D341Med (cell line): ENCODE results near the gene SPIRE1.

Experiments used
- DNase-seq: peaks from one replicate; pipeline ENCODE4 v3.0.0; 2012; ENCODE audit warnings: low spot score

SPIRE1 gene

DNA sequence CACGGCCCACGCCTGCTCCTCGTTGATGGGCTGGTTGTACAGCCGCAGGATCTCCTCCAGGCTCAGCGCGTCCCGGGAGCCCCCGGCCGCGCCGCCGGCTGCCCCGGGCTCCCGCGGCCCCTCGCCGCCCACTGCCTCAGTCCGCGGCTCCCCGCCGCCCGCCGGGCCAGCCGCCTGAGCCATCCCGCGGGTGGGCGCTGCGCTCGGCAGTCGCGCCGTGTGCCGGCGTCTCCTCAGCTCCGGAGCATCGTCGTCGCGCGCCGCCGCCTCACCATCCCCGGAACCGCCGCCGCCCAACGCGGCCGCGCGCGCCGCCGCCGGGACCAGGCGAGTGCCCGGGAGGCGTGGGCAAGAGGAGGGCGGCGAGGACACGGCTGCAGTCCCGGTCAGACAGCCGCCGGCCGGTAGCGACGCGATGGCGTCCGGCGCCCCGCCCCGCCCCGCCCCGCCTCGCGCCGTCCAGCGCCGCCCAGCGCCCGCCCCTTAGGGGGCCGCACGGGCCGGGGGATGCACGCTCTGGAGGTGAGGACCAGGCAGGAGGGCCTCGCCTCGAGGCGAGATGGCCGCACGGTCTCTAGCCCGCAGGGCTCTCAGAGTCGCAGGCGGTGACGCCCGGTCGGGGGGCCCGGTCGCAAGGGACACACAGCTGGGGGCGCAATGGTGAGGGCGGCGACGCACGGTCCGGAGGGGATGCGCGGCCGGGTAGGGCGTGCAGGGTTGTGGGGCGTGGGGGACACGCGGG is at the start of gene SPIRE1:
Gene SPIRE1 (minus strand): TSS at position 424 of the 742 bp plus-strand sequence. CDS start 241 bp downstream, at position 183.
- peak; percentile 95 for DNase-seq

DNA sequence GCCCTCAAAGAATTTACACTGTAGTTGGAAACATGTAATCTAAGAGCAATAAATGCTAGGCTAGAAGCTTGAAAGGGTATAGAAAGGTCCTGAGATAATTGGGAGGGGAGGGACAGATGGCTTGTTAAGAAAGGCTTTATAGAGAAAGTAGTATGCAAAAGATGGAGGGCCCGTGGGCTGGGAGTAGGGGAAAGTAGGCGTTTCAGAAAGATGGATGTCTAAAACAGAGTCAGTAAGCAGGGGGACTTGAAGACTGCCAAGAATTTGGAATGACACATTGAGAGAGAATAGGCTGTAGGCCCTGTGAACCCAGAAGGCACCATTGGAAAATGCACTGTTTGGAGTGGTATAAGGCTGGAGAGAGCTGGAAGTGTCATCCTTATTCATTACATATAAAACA is 45.8 kb upstream of the SPIRE1 start:
- peak; percentile 61 for DNase-seq

DNA sequence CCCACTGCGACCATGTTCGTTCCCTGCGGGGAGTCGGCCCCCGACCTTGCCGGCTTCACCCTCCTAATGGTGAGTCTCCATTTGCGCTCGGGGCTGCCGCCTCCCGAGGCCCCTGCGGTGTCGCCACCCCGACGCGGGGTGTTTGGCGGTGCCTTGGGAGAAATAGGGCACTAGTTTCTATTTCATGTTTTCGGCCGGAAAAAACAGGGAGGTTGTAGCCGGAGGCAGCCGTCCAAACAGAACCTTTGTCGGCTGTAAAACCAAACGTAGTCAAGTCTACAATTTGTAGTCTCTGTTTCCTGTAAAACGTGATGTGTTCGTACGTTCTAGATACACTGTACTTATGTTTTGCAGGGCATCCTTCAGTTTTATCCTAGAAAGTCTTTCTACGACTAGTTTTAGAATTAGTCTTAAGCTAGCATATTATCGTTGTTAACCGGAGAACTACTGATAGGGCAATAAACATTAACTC is 45.2 kb upstream of the SPIRE1 start:
- no peak for DNase-seq

DNA sequence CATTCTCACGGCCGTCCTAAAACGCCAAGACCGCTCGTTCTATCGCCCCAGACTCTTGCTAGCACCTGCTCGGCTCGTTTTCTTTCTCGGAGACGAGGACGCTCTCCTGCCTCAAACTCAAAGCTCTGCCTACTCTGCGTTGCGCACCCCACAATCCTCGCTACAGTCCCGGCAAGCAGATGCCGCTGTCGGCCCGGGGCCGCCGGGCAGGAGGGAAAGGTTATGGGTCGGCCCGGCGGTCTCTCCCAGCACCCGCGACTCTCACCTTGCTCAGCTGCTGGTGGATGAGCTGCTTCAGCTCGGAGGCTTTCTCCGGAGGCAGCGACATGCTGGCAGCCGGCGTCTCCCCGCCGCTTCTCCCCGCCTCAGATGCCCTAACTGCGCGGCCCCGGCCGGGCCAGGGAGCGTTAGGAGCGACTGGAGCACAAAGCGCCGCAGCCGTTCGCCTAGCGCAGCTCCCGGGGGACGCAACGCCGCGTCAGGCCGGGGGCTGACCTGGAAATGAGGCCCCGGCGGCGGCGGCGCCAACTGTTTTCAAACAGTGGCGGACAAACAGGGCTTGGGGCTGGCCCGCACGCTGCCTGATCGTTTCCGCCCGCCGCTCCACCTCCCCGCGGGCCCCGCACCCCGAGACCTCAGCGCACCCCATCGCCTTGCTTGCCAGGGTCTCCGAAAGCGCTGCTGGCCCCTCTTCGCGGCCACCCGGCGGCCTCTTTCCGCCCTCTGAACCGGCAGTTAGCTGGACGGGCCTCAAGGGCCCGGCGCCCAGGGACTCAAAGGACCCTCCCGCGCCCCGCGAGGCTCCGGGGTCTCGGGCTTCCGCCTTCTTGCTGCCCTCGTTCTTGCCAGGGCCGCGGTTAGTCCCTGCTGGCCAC is 44.6 kb upstream of the SPIRE1 start, which contains the start of the genes CEP76 and PSMG2:
Gene CEP76 (minus strand): TSS at position 503 of the 875 bp plus-strand sequence. CDS start 175 bp downstream, at position 328.
Gene PSMG2 (plus strand): TSS at position 822 of the 875 bp plus-strand sequence. CDS start 66 bp downstream, outside the sequence.
- peak; percentile 99 for DNase-seq

DNA sequence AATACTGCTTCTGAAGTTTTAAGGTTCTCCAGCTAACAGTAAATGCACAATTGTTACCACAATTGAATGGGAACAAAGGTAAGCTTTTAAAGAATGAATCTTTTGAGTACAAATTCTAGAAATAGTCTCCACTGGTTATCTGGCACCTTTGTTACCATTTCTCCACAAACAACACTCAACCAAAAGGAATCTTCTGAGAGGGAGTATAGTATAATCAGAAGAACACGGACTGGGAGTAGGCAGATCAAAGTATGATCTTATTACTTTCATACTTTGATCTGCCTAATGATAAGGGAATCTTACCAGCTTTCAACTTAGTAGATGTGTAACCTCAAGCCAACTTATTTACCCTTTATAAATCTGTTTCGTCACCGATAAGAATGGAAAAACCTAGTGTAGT is 43.3 kb upstream of the SPIRE1 start:
- DNase-seq: no peak

DNA sequence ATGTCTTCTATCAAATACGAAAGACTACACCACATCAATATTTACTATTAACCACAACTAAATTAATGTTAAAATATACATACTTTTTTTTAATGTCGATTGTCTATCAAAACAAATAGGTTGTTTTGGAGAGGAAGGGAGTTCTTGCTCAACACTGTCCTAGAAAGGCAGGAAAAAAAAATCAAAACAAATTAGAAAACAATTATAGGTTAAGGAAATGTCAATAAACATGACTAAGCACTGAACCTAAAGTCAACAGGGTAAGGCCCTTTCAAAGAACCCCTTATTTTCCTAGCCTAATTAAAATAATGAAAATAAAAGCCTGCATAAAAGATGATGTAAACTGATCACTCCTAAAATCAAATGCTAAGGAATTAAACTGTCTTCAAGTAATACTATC is 41.8 kb upstream of the SPIRE1 start:
- DNase-seq: no peak

DNA sequence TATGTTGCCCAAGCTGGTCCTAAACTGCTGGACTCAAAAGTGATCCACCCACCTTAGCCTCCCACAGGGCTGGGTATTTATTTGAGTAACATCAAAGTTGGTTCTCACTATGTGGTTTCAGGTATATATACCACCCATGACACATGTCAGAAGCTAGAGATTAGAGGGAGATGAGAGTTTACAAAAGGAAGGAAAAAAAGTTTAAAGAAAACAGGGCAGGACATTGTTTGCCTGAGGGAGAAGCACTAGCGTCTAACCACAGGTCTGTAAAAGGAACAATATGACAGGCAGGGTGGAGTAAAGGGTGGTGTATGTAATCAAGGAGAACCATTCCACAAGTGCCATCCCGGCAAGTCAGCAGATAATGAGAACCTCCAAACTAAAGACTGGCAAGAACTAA is 36.1 kb upstream of the SPIRE1 start:
- no peak for DNase-seq

DNA sequence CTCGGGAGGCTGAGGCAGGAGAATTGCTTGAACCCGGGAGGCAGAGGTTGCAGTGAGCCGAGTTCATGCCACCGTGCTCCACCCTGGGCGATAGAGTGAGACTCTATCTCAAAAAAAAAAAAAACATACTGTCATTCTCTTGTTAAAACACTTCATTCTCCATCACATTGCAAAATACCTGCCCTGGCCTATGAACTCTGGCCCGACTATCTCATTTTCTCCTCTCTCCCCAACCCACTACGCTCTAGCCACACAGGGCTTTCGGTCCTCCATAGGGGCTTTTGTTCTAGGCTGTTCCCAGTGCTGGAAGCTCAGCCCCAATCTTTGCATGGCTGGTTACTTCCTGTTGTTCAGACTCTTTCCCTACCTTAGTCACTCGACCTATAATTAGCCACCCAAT is 34.3 kb upstream of the SPIRE1 start:
- no peak for DNase-seq

DNA sequence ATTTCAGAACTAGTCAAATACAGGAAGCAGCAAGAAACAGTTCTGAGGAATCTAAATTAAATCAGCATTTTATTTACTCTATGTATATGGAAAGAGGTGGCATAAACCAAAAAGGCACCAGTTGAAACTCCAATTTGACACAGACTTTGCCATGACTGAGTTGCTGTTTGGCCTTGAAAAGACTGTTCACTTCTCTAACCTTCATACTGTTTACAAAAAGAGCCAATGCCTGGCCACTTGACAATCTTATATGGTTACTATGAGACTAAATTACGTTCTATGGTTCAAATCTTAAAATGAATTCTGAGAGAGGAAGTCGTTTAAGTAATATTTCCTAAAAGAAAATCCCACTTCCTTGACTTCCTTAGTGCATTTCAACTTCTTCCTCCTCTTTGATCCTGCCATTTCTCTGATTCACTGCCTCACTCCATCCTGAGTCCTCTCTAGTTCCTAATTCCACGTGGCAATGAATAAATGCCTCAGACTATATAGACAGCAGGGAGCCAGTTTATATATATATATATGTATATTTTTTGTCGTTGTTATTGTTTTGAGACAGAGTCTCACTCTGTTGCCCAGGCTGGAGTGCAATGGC is 31.4 kb upstream of the SPIRE1 start:
- DNase-seq: no peak

DNA sequence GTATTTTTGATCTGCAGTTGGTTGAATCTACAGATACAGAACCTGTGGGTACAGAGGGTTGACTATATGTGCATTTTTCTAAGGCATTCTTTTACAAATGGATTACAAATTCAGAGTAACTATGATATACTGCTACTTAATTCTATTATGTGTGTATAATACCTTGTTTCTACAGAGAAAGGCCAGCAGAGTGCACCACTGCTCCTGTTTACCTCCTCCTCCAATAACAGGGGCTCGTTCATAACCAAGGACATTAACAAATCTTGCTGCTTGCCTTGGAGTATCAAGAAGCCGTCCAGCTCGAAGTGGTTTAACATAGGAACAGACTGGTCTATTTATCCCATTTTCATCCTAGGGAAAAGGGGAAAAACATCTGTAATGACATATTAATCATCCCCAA is 28.2 kb upstream of the SPIRE1 start:
- peak; percentile 75 for DNase-seq

DNA sequence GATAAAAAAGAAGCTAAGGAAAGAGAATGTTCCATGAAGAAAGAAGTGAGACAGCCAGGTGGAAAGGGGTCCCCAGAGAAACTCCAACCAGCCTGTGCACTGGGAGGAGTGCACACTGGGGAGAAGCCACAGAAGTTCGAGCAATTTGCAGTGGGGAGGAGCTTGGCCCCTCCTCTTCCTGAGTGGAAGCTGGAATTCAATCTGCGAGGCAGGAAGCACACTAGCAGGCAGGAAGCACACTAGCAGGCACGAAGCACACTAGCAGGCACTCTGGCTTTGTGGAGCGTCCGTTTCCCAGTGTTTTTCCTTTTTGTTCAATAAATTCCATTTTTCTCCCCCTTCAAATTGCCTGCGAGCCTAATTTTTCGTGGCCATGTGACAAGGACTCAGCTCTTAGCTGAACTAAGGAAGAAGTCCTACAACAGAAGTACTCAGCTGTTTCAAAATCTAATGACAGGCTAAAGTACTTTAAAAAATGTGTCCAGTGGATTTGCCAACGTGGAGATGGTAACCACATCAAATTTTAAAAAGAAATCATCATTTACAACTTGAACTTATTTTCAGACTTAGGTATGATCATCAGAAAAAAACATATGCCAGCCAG is 21.4 kb upstream of the SPIRE1 start:
- no peak for DNase-seq

DNA sequence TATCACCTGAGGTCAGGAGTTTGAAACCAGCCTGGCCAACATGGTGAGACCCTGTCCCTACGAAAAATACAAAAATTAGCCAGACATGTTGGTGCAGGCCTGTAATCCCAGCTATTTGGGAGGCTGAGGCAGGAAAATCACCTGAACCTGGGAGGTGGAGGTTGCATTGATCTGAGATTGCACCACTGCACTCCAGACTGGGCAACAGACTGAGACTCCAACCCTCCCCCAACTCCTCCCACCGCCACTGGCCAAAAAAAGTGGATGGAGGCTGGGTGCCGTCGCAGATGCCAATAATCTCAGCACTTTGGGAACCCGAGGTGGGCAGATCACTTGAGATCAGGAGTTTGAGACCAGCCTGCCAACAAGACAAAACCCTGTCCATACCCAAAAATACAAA is 10.1 kb upstream of the SPIRE1 start:
- DNase-seq: no peak

DNA sequence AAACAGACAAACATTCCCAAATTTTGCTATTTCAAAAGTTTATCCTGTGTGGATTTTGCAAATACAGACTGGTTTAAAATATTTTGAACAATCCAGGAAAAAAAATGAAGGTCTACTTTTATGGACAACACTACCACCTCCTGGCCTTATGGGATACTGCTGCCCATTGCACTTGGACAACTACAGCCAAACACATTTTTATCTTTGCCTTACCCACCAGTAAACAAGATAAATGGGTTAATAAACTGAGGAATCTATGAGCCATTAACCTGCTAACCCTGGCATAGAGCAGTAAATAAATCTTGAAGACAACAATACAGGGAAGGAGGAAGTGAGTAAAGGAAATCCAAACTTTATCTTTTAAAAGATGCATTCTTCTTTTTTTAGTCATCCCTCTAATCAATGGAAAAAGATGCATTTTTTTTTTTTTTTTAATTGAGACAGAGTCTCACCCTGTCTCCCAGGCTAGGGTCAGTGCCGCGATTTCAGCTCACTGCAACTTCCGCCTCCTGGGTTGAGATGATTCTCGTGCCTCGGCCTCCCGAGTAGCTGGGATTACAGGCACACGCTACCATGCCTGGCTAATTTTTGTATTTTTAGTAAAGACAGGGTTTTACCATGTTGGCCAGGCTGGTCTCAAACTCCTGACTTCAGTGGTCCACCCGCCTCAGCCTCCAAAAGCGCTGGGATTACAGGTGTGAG is 2.1 kb upstream of the SPIRE1 start:
- peak; percentile 73 for DNase-seq

DNA sequence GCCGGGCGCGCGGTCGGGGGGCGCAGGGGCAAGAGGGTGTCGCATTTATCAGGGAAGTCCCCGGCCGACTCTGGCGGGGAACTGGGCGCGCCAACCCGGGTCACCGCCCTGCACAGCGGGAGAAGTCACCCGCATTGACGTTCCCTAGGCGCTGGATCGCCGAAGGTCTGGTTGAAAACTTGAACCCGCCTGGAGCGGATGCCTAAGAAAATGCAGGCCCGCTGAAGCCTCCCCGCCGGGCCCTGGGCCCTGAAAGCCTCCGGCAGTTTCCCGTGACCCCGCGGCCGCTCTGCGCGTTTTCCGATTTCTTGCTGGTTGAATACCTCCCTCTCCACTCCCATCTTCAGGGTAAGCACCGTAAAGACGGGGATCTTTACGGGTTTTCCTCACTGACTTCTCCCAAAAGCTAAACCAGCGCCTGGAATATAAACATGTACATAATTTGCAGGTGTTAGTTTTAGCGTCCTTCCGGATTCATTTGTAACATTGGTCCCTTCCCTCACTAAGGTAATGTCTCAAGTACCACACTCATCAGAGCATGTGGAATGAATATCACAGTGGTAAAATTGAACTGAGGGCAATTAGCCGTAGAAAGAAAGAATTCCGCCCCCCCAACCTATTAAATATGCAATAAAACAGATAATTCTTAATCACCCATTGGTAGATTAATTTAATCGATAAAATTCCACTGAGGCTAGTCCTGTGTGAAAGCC is 675 bp upstream of the SPIRE1 start:
- no peak for DNase-seq

DNA sequence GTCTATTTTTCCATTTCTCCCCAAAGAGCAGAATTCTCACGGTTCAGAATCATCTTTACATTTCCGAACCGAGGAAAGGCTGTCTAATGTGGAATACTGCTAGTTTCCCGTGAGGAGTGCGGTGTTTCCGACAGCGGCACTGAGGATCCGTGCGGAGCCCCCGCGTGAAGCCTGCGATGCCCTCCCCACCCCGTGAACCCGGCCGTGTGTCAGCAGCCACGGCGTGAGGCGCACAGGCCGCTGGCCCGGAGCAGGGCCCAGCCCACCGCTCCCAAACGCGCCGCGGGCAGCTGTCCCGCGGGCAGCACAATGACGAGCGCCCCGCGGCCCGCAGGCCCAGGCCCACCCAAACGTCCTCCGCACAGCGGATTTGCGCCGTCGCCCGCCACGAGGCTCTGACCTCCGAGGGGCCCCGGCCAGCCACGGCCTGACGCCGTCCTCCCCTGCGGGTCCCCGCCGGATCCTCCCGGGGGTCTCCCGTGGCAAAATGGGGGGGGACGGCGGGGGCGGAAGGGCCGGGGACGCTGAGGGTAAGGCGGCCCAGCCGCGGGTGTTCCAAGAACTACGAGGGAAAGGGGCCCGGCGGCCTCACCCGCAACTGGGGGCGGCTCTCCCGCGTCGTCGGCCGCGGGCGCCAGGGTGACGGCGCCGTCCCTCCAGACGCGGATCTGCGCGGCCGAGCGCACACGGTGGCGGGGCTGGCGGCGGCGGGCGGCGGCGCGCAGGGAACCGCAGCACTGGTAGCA is 796 bp downstream of the SPIRE1 start:
- peak; percentile 89 for DNase-seq

DNA sequence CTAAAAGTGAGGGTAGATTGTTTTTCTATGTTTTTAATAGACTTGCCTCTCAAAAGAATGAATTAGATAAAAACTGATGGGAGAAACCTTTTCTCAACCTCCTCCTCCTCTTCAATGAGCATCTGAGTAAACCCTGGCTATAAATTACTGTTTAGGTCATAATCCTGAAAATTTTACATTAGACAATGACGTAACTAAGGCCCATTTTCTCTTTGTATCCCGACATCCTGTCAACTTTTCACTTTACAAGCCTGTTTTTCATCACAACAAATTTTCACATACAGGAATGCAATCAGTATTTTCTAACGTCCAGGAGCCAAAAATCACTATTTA is 1.3 kb downstream of the SPIRE1 start:
- DNase-seq: no peak

DNA sequence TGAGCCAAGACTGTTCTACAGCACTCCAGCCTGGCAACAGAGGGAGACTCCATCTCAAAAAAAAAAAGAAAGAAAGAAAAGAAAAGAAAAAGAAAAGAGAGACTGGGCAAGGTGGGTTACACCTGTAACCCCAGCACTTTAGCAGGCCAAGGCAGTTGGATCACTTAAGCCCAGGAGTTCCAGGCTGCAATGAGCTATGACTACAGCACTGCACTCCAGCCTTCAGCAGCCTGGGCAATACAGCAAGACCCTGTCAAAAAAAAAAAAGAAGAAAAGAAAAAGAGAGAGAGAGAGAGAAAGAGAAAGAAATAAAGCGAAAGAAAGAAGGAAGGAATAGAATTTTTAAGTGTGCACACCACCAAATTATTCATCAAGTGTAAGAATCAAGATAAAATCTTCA is 2.9 kb downstream of the SPIRE1 start:
- DNase-seq: no peak

DNA sequence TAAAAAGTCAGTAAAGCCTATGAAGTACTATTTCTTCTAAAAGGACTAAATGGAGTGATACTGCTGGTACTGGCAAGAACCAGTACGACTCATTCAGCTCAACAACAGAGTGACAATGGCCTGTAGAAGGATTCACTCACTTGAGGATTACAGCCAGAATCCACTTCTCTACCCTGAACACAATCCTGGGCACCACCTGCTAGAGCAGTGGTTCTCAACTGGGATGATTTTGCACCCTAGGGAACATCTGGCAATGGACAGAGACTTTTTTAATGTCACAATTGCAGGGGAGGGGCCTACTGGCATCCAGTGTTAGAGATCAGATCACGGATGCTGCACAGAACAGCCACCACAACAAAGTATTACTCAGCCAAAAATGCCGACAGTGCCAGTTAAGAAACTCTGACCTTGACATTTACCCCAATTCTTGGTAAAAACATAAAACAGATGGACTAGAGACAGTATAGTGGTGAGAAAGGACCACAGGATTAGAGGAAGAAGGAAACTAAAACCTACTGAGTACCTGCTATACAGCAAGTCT is 5.0 kb downstream of the SPIRE1 start:
- no peak for DNase-seq

DNA sequence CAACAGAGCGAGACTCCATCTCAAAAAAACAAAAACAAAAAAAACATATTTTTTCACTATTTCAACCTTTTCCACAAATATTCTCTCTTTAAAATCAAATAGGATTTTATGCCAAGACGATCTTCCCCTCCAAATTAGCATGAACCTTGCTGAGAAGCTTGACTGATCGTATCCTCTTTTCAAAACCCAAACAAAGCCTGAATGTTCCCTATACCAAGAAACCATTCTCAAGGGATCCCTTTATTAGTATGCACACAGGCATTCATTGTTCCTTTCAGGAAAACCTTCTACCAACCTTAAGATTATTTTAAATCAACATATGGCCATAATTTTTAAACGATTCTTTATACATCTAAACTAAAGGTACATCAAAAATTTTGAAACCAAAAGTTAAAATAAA is 6.3 kb downstream of the SPIRE1 start:
- DNase-seq: no peak

DNA sequence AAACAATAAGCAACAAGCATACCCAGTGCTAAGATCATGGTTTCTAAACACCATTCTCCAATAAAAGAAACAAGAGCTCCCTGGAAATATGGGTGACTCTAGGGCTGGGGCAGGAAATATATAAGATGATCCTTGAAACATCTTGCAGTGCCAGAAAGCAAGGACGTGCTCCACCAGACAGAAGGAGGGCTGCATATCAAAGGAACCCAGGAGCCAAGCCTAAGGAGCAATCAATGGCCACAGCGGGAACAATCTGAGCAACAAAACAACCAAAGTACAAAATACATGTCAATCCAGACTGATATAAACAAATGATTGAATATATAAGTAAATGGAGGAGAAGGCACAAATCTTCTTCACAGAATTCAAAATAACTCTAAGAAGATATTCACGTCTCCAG is 10.1 kb downstream of the SPIRE1 start:
- no peak for DNase-seq
